ENCODE data around the gene MANF. TPM values are rescaled to one million over a fixed set of nuclear protein-coding genes. Genes with fewer than 3 reads are reported as not detected.

Gene MANF
- total RNA-seq, 2 experiments from 2014 or later: 157 to 159 TPM

- no peaks in the 10 kb centered on the region for H3K9me3 Mint-ChIP-seq
- no peaks in the 10 kb centered on the region for H3K27me3 Mint-ChIP-seq
- peak overlapping the region; percentile 85 for H3K27ac Mint-ChIP-seq
- DNase-seq: peak; percentile 50
- H3K36me3 Mint-ChIP-seq: peaks cover 52% of the 10 kb centered on the region
- H3K4me1 Mint-ChIP-seq: peaks cover 67% of the 10 kb centered on the region
- peak overlapping the region; percentile 80 for H3K4me3 Mint-ChIP-seq
Measured at GRCh38 chr3:51391566-51392354, 6.7 kb downstream of the MANF start.

- peaks cover 67% of the 10 kb centered on the region for H3K4me1 Mint-ChIP-seq
- H3K9me3 Mint-ChIP-seq: no peaks in the 10 kb centered on the region
- no peaks in the 10 kb centered on the region for H3K27me3 Mint-ChIP-seq
- H3K27ac Mint-ChIP-seq: peak overlapping the region; percentile 85
- DNase-seq: no peak
- H3K36me3 Mint-ChIP-seq: peaks cover 53% of the 10 kb centered on the region
- peak overlapping the region; percentile 80 for H3K4me3 Mint-ChIP-seq
Measured at GRCh38 chr3:51392355-51393133, 7.5 kb downstream of the MANF start.

- Mint-ChIP-seq H3K4me3 (peak overlapping the region; percentile 80), H3K27ac (peak overlapping the region; percentile 56)
Measured at GRCh38 chr3:51393134-51393495, 8.0 kb downstream of the MANF start.

GRCh38 chr3:51393564-51393963 is 8.5 kb downstream of the MANF start:
- Mint-ChIP-seq H3K27ac (peak overlapping the region; percentile 79), H3K4me1 (peaks cover 59% of the 10 kb centered on the region), H3K9me3 (no peaks in the 10 kb centered on the region), H3K27me3 (no peaks in the 10 kb centered on the region), H3K36me3 (peaks cover 45% of the 10 kb centered on the region), H3K4me3 (peak overlapping the region; percentile 2)
- DNase-seq: no peak

More at GRCh38 chr3:51393134-51393495, 8.0 kb downstream of the MANF start:
- Mint-ChIP-seq H3K9me3 (no peaks in the 10 kb centered on the region), H3K36me3 (peaks cover 48% of the 10 kb centered on the region), H3K27me3 (no peaks in the 10 kb centered on the region), H3K4me1 (peaks cover 62% of the 10 kb centered on the region)
- no peak for DNase-seq

- Mint-ChIP-seq H3K9me3 (no peaks in the 10 kb centered on the region), H3K4me1 (peaks cover 51% of the 10 kb centered on the region), H3K4me3 (peak overlapping the region; percentile 73), H3K27me3 (no peaks in the 10 kb centered on the region), H3K27ac (peak overlapping the region; percentile 79), H3K36me3 (peaks cover 43% of the 10 kb centered on the region)
- no peak for DNase-seq
Measured at GRCh38 chr3:51394541-51394940, 9.4 kb downstream of the MANF start.

- H3K4me3 Mint-ChIP-seq: no peak overlapping the region
- no peaks in the 10 kb centered on the region for H3K9me3 Mint-ChIP-seq
- no peaks in the 10 kb centered on the region for H3K27me3 Mint-ChIP-seq
- DNase-seq: no peak
- peaks cover 45% of the 10 kb centered on the region for H3K36me3 Mint-ChIP-seq
- H3K27ac Mint-ChIP-seq: peak overlapping the region; percentile 72
- peaks cover 40% of the 10 kb centered on the region for H3K4me1 Mint-ChIP-seq
Measured at GRCh38 chr3:51395493-51396213, 10.6 kb downstream of the MANF start.

GRCh38 chr3:51396401-51396800 is 11.3 kb downstream of the MANF start:
- Mint-ChIP-seq H3K9me3 (no peaks in the 10 kb centered on the region), H3K27me3 (no peaks in the 10 kb centered on the region), H3K4me3 (no peak overlapping the region), H3K27ac (peak overlapping the region; percentile 72), H3K4me1 (peaks cover 39% of the 10 kb centered on the region), H3K36me3 (peaks cover 45% of the 10 kb centered on the region)
- no peak for DNase-seq

- DNase-seq: no peak
- H3K4me1 Mint-ChIP-seq: peaks cover 39% of the 10 kb centered on the region
- peaks cover 40% of the 10 kb centered on the region for H3K36me3 Mint-ChIP-seq
- H3K9me3 Mint-ChIP-seq: no peaks in the 10 kb centered on the region
- H3K27ac Mint-ChIP-seq: peak overlapping the region; percentile 72
- H3K4me3 Mint-ChIP-seq: no peak overlapping the region
- no peaks in the 10 kb centered on the region for H3K27me3 Mint-ChIP-seq
Measured at GRCh38 chr3:51397392-51397791, 12.3 kb downstream of the MANF start.

GRCh38 chr3:51398595-51399310 is 13.7 kb downstream of the MANF start:
- peaks cover 32% of the 10 kb centered on the region for H3K4me1 Mint-ChIP-seq

GRCh38 chr3:51400166-51400565 is 15.1 kb downstream of the MANF start:
- H3K36me3 Mint-ChIP-seq: peaks cover 19% of the 10 kb centered on the region
- no peaks in the 10 kb centered on the region for H3K9me3 Mint-ChIP-seq
- no peak overlapping the region for H3K27ac Mint-ChIP-seq
- H3K27me3 Mint-ChIP-seq: no peaks in the 10 kb centered on the region
- no peak overlapping the region for H3K4me3 Mint-ChIP-seq
- DNase-seq: no peak
- peaks cover 22% of the 10 kb centered on the region for H3K4me1 Mint-ChIP-seq

More at GRCh38 chr3:51398595-51399310, 13.7 kb downstream of the MANF start:
- Mint-ChIP-seq H3K4me3 (no peak overlapping the region), H3K27me3 (no peaks in the 10 kb centered on the region), H3K9me3 (no peaks in the 10 kb centered on the region), H3K27ac (peak overlapping the region; percentile 44), H3K36me3 (peaks cover 29% of the 10 kb centered on the region)
- no peak for DNase-seq

GRCh38 chr3:51401735-51402134 is 16.6 kb downstream of the MANF start:
- peak overlapping the region; percentile 26 for H3K27ac Mint-ChIP-seq
- no peak overlapping the region for H3K4me3 Mint-ChIP-seq
- H3K9me3 Mint-ChIP-seq: no peaks in the 10 kb centered on the region
- DNase-seq: no peak
- H3K4me1 Mint-ChIP-seq: peaks cover 15% of the 10 kb centered on the region
- H3K36me3 Mint-ChIP-seq: peaks cover 16% of the 10 kb centered on the region
- H3K27me3 Mint-ChIP-seq: no peaks in the 10 kb centered on the region

GRCh38 chr3:51403675-51404074 is 18.6 kb downstream of the MANF start:
- H3K36me3 Mint-ChIP-seq: peaks cover 16% of the 10 kb centered on the region
- H3K27ac Mint-ChIP-seq: no peak overlapping the region
- no peak for DNase-seq
- no peaks in the 10 kb centered on the region for H3K9me3 Mint-ChIP-seq
- H3K27me3 Mint-ChIP-seq: no peaks in the 10 kb centered on the region
- H3K4me1 Mint-ChIP-seq: peaks cover 16% of the 10 kb centered on the region
- no peak overlapping the region for H3K4me3 Mint-ChIP-seq

GRCh38 chr3:51408021-51408420 is 22.9 kb downstream of the MANF start:
- Mint-ChIP-seq H3K36me3 (peaks cover 29% of the 10 kb centered on the region), H3K4me3 (no peak overlapping the region), H3K27me3 (no peaks in the 10 kb centered on the region), H3K9me3 (no peaks in the 10 kb centered on the region), H3K27ac (no peak overlapping the region), H3K4me1 (peaks cover 16% of the 10 kb centered on the region)
- no peak for DNase-seq

GRCh38 chr3:51408813-51409212 is 23.7 kb downstream of the MANF start:
- Mint-ChIP-seq H3K36me3 (peaks cover 29% of the 10 kb centered on the region), H3K27me3 (no peaks in the 10 kb centered on the region), H3K4me1 (peaks cover 17% of the 10 kb centered on the region), H3K4me3 (no peak overlapping the region), H3K27ac (no peak overlapping the region), H3K9me3 (no peaks in the 10 kb centered on the region)
- no peak for DNase-seq
